Anterior cingulate cortex (tissue), 58 donors: ENCODE data around the gene OR10P1.
"Not testable (repeated sequence)": the region's sequence is repeated elsewhere in the genome, so short reads cannot be mapped to it uniquely, and the experiment has no call there.

ENCODE experiments used
- DNase-seq, 58 donors: peaks; one replicate each; lab custom pipeline; 2025; lab: John Stamatoyannopoulos, UW

The OR10P1 gene

GRCh38 chr12:55636853-55637252, at the start of gene OR10P1:
TSS of gene OR10P1 (plus strand) at chr12:55636892. CDS start at chr12:55636892, 0 bp downstream.
- DNase-seq, result no peak

- not testable (repeated sequence) for DNase-seq
Measured at GRCh38 chr12:55590152-55590551, 46.5 kb upstream of the OR10P1 start.

GRCh38 chr12:55607821-55608594, 28.7 kb upstream of the OR10P1 start:
- DNase-seq, result no peak

GRCh38 chr12:55610598-55610997, 26.1 kb upstream of the OR10P1 start:
- DNase-seq, result no peak

GRCh38 chr12:55612646-55613045, 24.0 kb upstream of the OR10P1 start:
- DNase-seq, result no peak

- no peak for DNase-seq
Measured at GRCh38 chr12:55614764-55615163, 21.9 kb upstream of the OR10P1 start.

GRCh38 chr12:55619354-55620138, 17.1 kb upstream of the OR10P1 start:
- peak in 17 of 58 donors; percentile 1 to 81 (median 9) for DNase-seq

- DNase-seq, result no peak
Measured at GRCh38 chr12:55624056-55624455, 12.6 kb upstream of the OR10P1 start.

- no peak for DNase-seq
Measured at GRCh38 chr12:55626154-55626553, 10.5 kb upstream of the OR10P1 start.

GRCh38 chr12:55629058-55629841, 7.4 kb upstream of the OR10P1 start:
- no peak for DNase-seq

GRCh38 chr12:55631056-55631455, 5.6 kb upstream of the OR10P1 start:
- DNase-seq, result no peak

GRCh38 chr12:55631733-55632132, 5.0 kb upstream of the OR10P1 start:
- no peak for DNase-seq

GRCh38 chr12:55633151-55633550, 3.5 kb upstream of the OR10P1 start:
- DNase-seq, result no peak

- no peak for DNase-seq
Measured at GRCh38 chr12:55636116-55636655, 506 bp upstream of the OR10P1 start.

GRCh38 chr12:55637467-55637866, 775 bp downstream of the OR10P1 start:
- DNase-seq, result no peak

- no peak for DNase-seq
Measured at GRCh38 chr12:55641595-55641994, 4.9 kb downstream of the OR10P1 start.

- peak in 1 of 58 donors; percentile 18 for DNase-seq
Measured at GRCh38 chr12:55642267-55642666, 5.6 kb downstream of the OR10P1 start.

GRCh38 chr12:55642669-55643068, 6.0 kb downstream of the OR10P1 start:
- no peak for DNase-seq

- no peak for DNase-seq
Measured at GRCh38 chr12:55644591-55644990, 7.9 kb downstream of the OR10P1 start.

GRCh38 chr12:55647027-55647426, 10.3 kb downstream of the OR10P1 start:
- DNase-seq, result no peak
